NCI-H2171 treated with DMSO at 0.1 percent for 48 hours (cell line): ENCODE measurements around the gene TUBG1.
"Not testable (repeated sequence)": the region's sequence is repeated elsewhere in the genome, so short reads cannot be mapped to it uniquely, and the experiment has no call there.

ENCODE experiments used
- DNase-seq: peaks from one replicate; lab custom pipeline; 2025; lab: John Stamatoyannopoulos, UW

Gene TUBG1

DNA sequence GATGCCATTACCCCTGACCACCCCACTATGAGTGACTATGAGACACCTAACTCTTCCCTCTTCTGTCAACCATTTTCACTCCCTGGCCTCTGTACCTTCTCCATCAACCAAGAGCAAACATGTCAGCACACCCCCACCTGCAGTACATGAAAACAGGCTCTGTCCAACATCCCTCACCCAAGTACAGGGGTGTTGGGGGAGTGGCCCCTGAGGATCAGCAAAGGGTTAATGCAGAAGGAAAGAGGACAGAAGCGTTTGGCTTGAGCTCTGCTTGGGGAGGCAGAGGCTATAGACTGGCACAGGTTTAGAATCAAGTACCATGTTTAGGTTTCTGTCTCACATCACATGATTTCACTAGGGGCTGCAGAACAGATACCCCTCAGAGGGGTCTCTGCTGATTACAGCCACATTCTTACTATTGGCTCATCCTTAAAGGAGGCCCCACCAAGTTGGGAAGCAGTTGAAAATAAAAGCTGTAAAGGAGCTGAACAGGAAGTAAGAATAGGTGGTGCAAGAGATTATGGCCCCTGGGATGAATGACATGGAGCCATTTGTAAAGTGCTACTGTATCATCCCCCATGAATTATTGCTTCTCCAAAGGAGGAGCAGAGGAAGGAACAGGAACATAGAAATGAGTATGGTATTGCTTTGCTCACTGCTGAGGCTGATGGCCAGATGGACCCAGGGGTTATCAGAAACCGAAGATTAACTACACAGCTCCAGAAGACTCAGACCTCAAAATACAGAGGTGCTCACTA is 29.5 kb upstream of the TUBG1 start:
- DNase-seq, result no peak

DNA sequence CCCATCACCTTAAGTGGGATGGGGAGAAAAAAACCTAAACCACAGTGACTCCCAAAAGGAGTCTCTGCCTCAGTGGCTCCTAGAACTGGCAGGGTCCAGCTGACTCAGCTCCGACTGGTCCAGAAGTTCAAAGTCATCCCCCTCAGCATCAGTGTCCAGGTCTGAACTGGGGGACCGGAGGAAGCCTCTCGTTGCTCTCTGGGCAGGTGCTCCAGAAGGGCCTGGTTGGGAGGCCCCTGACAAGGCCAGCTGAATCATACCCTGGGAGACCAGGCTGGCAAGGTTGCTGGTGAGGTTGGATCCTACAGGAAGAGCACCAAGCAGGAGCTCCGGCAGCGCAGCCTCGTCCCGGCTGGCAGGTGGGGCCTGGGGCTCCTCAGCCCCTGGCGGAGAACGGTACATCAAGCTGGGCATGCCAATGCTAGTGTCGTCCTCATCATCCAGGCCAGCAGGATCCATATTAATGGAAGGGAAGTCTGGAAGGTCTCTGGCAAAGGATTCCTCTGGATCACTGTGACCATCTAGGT is 27.7 kb upstream of the TUBG1 start:
- DNase-seq, result no peak

DNA sequence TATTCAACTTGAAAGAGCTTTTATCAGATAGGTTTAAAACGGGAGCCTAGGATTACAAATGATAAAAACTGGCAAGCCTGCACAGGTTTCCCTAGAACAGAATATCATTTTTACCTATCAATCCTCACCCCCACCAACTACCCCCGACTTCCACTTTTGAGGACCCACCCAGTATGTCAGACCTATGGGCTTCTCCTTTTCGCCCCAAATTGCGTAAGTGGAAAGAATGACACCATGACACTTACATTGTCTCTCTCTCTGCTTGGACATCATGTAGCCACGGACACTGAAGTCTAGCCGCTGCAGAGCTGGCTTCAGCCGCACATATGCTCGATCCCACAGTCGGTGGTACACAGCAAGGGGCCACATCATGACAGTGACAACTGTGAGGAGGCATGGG is 24.6 kb upstream of the TUBG1 start:
- no peak for DNase-seq

DNA sequence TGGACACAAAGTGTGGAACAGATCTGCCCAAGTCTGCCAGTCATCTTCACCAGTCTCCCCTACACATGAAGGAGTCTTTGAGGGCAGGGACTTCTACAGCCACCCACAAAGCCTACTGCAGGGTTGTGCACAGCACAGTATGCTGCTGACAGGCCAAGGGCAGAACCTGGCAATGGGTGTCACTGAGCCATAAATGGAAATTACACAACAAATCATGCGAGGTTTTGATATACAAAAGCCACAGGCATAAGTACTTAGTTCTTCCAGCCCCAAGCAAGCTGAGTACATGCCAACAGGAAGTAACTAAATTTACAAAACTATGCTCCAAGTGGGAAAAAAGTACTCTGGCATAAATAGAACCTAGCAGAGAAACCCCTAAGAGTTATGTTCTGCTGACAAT is 24.1 kb upstream of the TUBG1 start:
- DNase-seq, result no peak

DNA sequence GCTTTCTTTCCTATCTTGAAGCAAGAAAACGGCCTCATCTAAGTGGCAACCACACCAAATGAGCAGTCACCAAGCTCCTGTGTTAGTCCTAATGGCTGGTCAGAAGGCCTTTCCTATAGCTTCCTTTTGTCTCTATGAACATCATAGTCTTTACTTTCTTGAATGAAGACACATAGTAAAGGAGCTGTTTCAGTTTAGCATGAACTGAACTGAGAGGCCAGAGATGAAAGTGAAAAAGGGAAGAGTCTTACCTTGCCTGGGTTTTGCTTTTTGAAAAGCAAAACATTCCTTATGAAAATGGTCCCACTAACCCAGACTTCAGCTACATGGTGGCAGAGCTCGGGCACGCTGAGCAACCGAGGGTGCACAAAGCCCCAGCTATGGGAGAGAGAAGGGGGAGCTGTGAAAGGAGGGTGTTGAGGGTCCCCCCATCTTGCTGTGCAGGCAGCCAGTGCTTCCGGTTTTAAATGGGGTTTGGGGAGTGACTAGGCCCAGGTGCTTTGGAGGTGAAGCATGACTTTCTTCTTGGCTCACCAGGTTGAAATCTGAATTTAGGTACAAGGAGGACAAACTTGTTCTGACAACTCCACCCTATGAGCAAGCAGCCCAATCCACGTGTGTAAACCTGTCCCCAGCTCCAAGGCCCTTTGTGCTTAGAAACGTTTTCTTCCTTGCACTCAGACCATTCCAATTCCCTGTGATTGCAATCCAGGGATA is 22.8 kb upstream of the TUBG1 start:
- DNase-seq, result no peak

DNA sequence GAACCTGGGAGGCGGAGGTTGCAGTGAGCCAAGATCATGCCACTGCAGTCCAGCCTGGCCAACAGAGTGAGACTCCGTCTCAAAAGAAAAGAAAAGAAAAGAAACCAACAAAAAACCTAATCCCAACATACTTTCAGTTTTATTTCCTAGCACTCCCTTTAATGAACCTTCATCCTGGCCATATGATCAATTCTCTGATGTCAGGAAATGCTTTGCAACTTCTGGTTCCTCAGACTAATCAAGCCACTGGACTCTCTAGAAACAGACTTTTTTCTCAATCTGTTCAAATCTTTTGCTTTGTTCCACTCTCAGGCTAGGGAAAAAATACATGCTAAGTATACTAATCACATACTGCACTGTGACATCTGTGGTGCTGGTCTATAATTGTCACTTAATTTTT is 18.6 kb upstream of the TUBG1 start:
- DNase-seq, result no peak

DNA sequence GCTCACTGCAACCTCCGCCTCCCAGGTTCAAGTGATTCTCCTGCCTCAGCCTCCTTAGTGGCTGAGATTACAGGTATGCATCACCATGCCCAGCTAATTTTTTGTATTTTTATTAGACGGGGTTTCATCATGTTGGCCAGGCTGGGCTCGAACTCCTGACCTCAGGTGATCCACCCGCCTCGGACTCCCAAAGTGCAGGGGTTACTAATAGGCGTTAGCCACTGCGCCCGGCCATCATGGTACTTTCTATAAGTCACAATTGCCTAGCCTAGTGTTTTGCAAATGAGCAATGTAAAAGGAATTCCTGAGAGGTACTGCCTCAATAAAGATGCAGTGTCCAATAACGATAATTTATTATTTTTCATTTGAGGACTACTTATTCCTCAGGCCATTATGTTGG is 18.1 kb upstream of the TUBG1 start:
- DNase-seq, result no peak

DNA sequence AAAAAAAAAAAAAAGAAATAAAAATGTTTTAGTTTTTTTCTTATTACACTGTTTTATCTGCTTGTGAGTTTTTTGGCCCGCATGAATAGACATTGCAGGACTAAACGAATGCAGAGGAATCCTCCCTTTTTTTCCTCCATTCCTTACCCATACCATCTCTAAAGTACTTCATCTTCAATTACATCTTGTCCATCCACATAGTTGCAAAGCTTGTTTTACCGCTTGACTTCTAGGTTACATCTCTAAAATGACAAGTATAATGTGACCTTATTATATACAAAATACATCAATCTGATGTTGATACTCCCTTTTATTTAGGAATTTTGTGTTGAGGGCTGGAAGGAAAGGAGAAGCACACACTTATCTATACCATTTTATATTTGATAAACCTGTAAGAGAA is 13.1 kb upstream of the TUBG1 start:
- DNase-seq, result no peak

DNA sequence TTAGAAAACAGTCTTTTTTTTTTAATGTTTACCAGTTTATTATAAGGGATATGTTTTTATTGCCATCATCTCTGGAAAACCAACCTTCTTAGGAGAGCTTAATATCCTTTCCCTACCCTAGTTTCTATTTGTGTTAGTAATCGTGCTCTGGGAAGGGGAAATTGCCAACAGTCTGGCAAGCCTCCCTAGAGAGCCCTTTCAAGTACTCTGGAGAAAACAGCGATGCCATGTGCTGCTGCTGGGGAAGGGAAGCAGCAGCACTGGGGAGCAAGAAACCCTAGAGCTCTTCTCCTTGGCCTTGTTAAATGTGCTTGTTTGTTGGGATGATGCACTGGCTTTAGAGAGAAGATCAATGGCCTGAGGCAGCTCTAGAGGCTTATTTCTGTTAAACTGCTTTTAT is 10.6 kb upstream of the TUBG1 start:
- DNase-seq, result peak; percentile 95

DNA sequence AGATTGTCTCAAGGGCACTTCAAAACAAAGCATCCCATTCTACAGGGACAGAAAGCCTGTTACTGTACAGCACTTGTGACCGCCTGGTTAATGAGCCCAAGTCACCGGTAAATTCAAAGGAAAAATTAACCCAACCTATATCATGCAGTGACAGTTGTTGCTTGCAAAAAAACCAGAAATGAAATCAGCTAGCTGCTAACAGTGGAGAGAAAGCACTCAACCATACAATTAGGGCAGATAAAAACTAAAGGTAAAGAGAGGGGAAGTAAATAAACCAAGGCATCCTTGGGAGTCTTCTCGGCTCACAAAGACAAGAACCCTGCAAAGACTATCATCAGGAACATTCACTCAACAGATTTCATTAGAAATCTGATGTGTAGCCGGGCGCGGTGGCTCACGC is 6.2 kb upstream of the TUBG1 start:
- DNase-seq, result no peak

DNA sequence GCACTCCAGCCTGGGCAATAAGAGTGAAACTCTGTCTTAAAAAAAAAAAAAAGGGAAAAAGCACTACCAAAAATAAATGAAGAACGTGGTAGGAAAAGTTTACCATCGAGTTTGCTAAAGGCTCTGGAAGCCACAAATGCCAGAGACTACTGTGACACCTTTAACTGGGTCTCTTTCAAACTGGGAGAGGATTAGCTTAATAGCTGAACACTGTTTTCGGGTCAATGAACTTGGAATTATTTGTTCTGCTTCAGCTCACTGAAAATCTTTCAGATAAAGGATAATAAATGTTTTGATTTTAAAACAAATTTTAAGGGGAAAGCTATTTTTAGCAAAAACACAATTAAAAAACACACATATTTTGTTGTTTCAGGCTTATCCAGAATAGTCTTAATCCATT is 1.7 kb upstream of the TUBG1 start:
- DNase-seq, result no peak

DNA sequence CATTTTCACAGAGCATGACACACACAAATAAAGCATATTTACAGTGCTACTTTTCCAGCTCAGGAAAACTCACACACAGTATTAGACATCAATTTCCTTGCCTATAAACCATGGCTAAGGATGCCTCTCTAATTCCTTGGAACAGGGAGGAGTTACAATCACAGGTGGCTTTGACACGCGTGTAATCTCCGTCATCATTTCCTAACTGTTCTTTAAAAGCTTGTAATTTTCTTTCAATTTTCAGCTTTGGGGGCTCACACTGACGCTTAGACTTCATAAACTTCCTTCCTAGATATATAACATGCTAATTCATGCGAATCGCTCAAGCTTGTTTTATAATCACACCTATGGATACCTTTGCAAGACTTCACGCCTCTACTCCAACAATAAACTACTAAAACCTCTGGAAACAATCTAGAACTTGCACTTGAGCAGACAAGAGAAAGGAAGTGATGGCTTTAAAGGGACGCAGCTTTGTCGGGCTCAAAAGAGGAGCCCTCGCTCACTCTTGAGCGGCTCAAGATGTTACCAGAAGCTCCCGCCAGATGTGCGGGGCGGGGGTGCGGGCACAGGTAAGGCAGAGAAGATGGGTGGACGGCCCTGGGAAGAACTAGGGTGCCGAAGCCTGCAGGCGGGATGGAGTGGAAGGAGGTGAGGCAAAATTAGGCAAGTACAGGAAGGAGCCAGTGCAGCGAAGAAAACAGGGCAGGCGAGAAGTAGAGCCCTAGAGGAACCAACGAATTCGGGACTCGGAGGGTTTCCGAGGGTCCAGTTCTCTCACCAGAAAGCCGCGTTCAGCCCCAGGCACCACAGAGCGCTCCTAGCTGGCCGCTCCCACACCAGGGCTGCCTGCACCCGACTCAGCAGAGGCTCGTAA is 940 bp upstream of the TUBG1 start:
- peak; percentile 70 for DNase-seq

DNA sequence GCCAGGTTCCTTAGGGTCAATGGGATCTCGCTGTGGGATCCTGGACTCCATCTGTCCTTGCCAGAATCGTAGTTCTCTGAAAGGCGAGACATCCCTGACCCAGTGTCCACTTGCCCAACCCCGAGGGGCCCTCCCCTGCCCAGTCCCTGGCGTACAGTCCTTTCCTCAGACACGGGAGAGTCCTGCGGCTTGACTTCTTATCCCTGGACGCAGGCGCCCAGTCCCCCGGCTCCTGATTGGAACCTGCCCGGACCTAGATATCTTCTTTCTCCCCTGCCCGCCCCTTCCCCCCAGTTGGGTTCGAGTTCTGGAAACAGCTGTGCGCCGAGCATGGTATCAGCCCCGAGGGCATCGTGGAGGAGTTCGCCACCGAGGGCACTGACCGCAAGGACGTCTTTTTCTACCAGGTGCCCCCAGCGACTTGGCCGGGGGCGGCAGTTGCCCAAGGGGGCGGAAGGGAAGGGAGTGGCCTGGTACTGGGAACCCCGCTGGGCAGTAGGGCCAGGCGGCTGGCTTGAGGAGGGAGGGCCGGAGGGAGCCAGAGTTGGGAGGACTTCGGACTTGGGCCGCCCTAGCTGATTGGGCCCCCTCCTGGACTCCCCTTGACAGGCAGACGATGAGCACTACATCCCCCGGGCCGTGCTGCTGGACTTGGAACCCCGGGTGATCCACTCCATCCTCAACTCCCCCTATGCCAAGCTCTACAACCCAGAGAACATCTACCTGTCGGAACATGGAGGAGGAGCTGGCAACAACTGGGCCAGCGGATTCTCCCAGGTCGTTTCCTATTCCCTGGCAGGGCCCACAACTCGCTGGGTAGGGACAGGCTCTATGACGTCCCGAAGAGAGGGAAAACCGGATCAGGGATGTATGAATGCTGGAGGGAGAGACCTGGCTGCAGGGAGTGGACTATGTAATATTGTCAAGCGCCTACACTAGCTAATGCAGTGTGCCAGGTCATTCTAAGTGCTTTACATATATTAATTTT is 625 bp downstream of the TUBG1 start:
- not testable (repeated sequence) for DNase-seq

DNA sequence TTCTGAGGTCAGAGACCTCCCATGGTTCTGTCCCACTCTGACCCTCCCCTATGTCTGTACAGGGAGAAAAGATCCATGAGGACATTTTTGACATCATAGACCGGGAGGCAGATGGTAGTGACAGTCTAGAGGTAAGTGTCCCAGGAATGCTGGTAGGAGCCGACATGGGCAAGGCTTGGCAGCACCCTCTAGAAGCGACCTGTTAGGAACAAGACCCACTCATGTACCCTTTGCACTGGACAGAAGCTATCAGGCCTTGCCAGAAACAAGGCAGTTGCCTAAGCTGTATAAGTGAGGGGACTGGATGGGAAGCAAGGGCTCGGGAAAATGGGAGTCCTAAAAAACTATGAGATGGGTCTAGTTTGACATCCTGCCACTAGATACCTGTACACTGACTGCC is 2.5 kb downstream of the TUBG1 start:
- no peak for DNase-seq

DNA sequence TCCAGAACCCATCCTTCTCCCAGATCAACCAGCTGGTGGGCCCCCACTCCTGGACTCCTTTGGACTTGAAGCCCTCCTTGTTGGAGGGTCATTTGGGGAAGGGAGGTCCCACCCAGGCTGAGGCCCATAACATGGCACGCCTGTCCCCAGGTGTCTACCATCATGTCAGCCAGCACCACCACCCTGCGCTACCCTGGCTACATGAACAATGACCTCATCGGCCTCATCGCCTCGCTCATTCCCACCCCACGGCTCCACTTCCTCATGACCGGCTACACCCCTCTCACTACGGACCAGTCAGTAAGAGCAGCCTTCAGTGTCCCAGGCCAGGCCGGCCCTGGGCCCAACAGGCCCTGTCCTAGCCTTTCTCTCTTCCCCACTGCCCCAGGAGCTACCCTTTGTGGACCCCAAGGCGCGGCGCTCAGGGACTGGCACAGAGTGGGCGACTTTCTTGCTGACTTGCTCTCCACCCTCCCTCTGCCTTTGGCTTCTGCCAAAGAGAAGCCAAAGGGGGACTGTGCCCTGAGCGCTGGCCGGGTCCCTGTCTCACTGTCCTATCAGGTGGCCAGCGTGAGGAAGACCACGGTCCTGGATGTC is 4.3 kb downstream of the TUBG1 start:
- no peak for DNase-seq

DNA sequence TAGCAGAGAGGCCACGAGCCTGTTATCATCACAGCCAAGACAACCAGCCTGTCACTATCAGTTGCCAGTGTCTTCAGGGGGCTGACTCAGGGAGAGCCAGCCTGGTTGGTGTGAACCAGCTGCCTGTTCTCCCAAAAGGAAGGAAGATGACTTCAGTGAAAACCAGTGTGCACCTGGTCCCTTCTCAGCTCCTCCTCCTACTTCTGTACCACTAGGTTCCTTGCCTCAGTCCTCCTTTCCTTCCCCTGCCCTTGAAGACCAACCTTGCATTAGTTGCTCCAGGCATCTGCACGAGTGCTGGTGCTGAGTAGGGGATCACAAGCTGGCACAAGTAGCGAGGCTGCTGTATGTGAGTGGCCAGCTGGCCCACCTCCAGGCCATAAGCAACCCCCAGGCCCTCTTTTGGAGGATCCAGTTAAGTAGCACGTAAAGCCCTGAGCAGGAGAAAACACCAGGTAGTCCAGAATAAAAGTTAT is 8.5 kb downstream of the TUBG1 start:
- DNase-seq, result no peak

DNA sequence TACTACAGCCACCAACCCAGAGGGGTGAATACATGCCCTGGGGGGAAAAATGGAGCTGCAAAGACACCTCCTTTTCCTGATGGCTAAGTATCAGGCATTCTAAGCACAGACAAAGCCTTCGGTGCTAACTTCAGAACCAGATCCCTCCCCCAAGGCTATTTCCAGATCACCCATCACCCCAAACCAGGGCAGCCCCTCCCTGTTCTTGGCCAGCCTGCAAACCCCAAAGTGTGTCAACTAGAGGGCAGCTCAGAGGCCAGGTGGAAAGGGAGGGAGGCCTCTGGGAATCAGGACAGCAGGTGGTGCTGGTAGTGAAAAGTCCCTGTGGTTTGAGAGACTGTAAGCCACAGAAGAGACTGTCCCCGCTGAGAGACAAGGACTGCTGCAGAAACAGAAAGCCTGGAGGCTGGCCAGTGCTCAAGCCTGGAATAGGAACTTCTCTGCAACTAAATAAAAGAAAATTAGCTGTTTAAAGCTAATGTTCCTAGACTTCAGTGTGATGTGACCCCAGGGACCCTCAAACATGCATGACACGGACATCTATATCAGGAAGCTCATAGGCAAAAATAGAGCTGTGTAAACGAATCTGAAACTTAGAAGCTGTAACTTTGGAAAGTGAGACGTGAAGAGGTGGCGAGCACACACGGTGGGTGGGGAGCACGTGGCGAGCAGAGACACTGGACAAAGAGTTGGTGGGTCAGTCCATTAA is 9.1 kb downstream of the TUBG1 start:
- DNase-seq, result peak; percentile 29

DNA sequence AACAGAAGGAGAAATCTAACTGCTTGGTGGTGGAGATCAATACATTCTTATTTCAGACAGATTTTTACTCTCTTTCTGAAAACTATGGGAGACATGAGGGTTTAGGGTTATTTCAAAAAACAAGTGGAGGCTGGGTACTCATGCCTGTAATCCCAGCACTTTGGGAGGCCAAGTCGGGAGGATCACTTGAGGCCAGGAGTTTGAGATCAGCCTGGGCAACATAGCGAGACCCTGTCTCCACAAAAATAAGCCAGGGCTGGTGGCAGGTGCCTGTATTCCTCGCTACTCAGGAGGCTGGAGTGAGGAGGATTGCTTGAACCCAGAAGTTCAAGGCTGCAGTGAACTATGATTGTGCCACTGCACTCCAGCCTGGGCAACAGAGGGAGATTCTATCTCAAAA is 12.5 kb downstream of the TUBG1 start:
- DNase-seq, result not testable (repeated sequence)

DNA sequence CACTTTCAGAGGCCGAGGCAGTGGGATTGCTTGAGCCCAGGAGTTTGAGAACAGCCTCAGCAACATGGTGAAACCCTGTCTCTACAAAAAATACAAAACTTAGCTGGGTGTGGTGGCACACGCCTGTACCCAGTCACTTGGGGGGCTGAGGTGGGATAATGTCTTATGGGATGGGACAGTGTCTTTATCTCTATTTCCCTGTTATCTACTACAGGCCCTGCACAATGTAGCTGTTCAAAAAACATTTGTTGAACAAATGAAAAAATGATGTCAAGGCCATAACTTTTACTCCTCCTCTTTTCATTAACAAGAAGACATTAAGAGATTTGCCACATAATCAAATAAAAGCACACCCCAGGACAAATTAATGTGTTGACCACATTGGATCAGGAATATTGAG is 13.8 kb downstream of the TUBG1 start:
- DNase-seq, result no peak
